HG02870 (cell line): ENCODE measurements around the gene IFNK.

Source experiments
- ATAC-seq: cut with Tn5 transposase; IDR thresholded peaks from one replicate; pipeline ENCODE4 v1.9.1; 2021; ENCODE audit warnings: mild to moderate bottlenecking, moderate library complexity; ENCODE audit not compliant: unreplicated experiment

Gene IFNK

DNA sequence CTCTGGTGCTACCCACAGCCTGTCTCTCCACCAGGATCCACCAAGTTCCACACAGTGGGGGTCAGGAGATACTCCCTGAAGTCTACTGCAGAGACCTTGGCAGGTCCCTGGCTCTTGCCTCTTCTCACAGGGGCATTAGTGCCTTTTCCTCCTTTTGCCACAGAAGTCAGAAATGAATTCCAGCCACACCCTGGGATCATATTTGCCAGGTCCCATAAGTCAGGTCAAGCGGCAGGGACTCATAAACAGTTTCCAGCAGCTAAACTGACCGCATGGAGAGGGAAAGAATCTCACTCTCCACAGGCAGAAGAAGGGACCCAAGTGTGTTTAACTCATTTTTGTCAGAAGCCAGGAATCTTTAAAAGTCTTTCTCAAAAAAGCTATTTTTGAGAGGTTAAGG, 13.3 kb upstream of the IFNK start:
- ATAC-seq = no peak

DNA sequence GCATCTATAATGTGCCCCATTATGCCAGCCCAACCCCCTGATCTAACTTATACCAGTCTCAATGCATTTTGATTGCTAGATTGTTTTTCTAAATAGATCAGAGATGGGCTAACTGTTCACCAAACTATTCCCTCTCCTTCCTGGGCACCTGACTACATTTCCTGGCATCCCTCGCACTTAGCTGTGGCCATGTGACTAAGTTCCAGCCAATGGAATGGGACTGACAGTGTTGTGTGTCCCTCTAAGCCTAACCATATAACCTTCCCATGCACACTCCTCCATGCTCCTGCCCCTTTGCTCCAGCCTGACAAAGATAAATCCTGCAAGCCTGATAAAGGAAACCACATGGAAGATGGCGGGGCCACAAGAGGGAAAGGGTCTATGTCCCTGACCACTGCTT, 12.3 kb upstream of the IFNK start:
- ATAC-seq = no peak

DNA sequence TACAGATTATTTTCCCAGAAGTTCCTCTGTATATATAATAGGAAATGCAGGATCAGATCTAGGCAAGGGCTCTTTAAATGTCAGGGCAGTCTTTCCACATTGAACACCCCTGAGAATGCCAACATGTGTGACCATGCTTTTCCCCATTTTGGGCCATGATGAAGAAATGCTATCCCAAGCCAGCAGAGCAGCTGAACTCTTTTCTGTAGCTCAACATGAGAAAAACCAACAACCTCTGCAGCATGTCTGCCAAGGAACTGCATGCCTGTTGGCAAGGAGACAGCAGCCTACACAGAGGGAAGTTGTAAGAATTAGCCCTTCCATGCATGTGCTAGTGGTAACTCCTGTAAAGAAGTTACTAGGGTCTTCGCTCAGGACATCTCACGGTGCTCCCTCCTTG, 9.5 kb upstream of the IFNK start:
- ATAC-seq = no peak

- ATAC-seq = no peak
These were observed 6.1 kb upstream of the IFNK start for GRCh38 chr9:27518006-27518405.

GRCh38 chr9:27518809-27519208, 5.3 kb upstream of the IFNK start:
- ATAC-seq = no peak

GRCh38 chr9:27519466-27520465, 4.3 kb upstream of the IFNK start:
- no peak for ATAC-seq

- ATAC-seq = no peak
These were observed 3.1 kb upstream of the IFNK start for GRCh38 chr9:27520986-27521385.

DNA sequence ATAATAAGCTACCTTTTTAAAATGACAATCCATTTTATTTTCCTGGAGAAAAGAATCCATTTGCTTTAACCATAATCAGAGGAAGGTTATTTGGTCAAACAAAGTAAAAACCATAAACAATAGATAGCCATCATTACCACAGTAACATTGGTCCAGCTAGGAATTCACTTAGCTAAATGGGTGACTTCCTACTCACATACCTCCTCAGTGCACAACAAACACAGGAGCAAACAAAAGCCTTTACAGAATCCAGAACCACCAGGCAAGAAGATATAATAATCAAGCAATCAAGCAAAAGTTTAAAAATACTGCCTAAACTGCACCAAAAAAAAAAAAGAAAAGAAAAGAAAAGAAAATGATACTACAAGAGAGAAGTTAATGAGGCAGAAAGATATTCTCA, 949 bp upstream of the IFNK start:
- no peak for ATAC-seq

GRCh38 chr9:27527702-27528075, 3.6 kb downstream of the IFNK start:
- no peak for ATAC-seq

- peak; percentile 44 for ATAC-seq
These were observed 4.2 kb downstream of the IFNK start for GRCh38 chr9:27528076-27528885.

DNA sequence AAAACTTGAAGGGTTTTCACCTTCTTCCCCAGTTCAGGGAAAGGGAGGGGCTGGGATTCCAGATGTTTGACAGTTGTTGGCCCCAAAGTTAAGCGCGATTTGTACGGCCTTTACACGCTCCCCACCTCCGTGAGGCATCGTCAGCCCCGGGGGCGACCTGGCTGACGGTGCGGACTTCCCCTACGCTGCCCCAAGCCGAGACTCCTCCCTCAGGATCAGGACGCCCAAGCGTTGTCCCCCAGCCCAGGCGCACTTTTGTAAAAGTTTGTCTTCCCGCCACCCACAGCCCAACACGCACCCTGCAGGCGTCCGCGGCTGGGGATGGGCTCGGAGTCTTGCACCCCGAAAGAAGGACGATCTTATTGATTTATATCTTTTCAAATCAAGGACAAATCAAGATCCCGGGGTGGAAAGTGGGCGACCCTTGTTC, 4.8 kb downstream of the IFNK start:
- peak; percentile 38 for ATAC-seq

DNA sequence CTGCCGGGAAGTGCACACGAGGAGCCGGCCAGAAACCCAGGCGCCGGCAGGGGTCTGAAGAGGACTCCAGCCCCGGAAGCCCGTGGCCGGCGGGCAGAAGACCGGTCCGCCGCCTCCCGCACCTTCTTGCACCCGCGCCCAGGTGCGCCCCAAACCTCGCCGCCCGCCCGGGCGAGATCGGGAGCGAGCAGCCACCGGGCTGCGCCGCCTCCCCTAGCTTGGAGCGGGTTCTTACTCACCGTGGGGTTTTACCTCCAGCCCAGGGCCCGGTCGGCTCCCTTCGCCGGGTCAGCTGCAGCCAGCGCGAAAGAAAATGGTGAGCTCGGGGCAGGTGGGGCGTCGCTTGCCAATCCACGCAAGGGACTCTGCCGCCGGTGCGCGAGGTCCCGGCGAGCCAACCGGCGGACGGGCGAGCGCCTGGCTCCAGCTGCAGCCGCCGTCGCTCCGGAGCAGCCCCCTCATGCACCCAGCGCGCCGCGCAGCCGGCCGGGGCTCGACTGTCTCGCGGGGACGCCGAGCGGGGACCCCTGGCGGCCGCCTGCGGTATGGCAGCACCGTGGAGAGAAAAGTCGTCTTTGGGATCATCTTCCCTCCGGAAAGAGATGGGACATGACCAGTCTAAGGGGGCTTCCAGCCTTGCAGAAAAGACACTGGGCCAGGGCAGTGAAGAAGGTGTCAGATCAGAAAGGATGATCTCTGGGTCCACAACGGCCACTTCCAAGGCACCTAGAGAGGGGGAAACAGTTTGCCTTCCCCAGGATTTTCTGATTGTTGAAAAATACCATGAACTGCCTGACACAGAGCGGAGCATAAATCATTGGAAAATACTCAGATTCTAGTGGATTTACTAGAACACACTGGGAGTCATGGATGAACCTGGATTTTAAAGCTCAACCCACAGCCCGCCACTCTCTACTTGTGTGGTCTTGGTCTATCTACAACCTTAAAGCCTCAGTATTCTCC, 5.5 kb downstream of the IFNK start, which contains the start of gene MOB3B:
Gene MOB3B, minus strand, starts transcription at position 499 of the 963 bp plus-strand sequence. CDS start 74,264 bp downstream, outside the sequence.
- peak; percentile 77 for ATAC-seq

DNA sequence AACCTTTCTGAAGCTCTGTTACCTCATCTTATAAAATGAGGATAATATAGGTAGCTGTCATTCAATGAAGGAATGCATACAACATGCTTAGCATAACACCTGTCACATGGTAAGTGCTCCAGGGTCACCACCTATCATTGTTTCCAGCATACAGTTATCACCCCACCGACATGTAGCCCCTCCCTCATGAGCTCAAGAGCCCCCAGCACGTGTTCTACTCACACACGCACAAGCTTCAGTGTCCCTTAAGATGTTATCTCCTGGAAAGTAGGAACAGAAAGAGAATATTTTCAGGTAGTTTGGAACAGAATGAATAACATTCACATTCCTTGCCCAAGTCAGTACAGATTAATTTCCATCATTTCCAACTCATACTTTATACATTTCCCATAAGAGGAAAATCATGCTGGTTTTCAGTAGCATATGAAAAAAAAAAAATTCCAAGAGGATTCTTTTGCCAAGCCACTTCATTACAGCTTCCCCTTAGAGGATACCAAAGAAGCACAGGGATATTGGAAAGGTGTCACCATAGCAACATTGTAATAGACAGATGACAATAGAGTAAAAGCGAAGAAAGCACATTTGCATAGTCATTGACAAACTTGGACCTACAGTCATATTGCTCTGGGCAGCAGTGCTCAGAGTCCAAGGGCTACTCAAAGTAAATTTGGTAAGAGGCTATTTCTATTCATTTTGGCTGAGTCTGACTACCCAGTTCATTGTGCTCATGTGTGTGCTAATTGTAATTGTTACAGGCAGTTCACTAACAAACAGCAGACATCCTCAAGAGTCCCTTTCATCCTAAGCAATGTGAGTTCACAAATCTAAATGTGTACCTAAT, 7.0 kb downstream of the IFNK start:
- no peak for ATAC-seq

GRCh38 chr9:27532046-27532445, 8.0 kb downstream of the IFNK start:
- no peak for ATAC-seq

- no peak for ATAC-seq
These were observed 9.2 kb downstream of the IFNK start for GRCh38 chr9:27533311-27533710.

GRCh38 chr9:27534131-27534530, 10.0 kb downstream of the IFNK start:
- no peak for ATAC-seq

GRCh38 chr9:27534658-27535209, 10.6 kb downstream of the IFNK start:
- no peak for ATAC-seq

DNA sequence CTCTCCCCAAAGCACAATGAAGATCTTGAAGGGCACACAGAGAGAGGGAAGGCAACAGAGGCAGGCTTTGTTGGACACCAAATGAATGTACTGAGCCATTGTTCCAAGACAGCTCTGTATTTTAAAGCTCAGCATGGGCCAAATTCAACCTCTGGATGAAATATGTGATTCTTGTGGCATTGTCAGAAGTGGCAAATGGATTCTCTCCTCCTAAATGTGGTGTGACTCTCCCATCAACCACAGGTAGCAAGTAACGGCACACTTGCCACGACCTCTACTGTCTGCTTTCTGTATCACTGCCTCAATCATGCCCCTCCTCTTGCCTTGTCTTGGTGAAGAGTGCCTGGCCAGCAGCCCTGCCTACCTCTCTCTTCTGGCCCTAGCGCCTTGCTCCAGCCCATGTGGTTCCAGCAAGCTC, 11.6 kb downstream of the IFNK start:
- peak; percentile 72 for ATAC-seq

GRCh38 chr9:27536168-27536567, 12.1 kb downstream of the IFNK start:
- ATAC-seq = no peak
